Amygdala (tissue), 56 donors: ENCODE measurements around the gene ADARB2.
"Not testable (repeated sequence)": the region's sequence is repeated elsewhere in the genome, so short reads cannot be mapped to it uniquely, and the experiment has no call there.

ENCODE experiments used
- DNase-seq, 56 donors: peaks; one replicate each; lab custom pipeline; 2025; lab: John Stamatoyannopoulos, UW

ADARB2 gene

GRCh38 chr10:1419796-1420610 is 317.3 kb downstream of the ADARB2 start:
- no peak for DNase-seq

- no peak for DNase-seq
These were observed 319.2 kb downstream of the ADARB2 start for GRCh38 chr10:1418031-1418550.

- DNase-seq: no peak
These were observed 319.8 kb downstream of the ADARB2 start for GRCh38 chr10:1417574-1417973.

GRCh38 chr10:1416456-1417037 is 320.8 kb downstream of the ADARB2 start:
- no peak for DNase-seq

- no peak for DNase-seq
These were observed 322.4 kb downstream of the ADARB2 start for GRCh38 chr10:1414893-1415292.

- not testable (repeated sequence) for DNase-seq
These were observed 323.0 kb downstream of the ADARB2 start for GRCh38 chr10:1414346-1414745.

GRCh38 chr10:1413823-1414222 is 323.5 kb downstream of the ADARB2 start:
- no peak for DNase-seq

- DNase-seq: no peak
These were observed 324.1 kb downstream of the ADARB2 start for GRCh38 chr10:1413256-1413655.

- DNase-seq: no peak
These were observed 324.7 kb downstream of the ADARB2 start for GRCh38 chr10:1412531-1413189.

GRCh38 chr10:1411956-1412355 is 325.4 kb downstream of the ADARB2 start:
- DNase-seq: no peak

GRCh38 chr10:1411451-1411850 is 325.9 kb downstream of the ADARB2 start:
- DNase-seq: no peak

- DNase-seq: no peak
These were observed 326.6 kb downstream of the ADARB2 start for GRCh38 chr10:1410469-1411395.

- no peak for DNase-seq
These were observed 327.3 kb downstream of the ADARB2 start for GRCh38 chr10:1410032-1410431.

- DNase-seq: no peak
These were observed 327.9 kb downstream of the ADARB2 start for GRCh38 chr10:1409392-1409791.

GRCh38 chr10:1408651-1409367 is 328.5 kb downstream of the ADARB2 start:
- no peak for DNase-seq

- DNase-seq: no peak
These were observed 330.1 kb downstream of the ADARB2 start for GRCh38 chr10:1406967-1407945.

- DNase-seq: no peak
These were observed 331.0 kb downstream of the ADARB2 start for GRCh38 chr10:1406132-1406966.
